Pons (tissue), 1 donor: ENCODE measurements around the gene TMEM170A.
"Not testable (repeated sequence)": the region's sequence is repeated elsewhere in the genome, so short reads cannot be mapped to it uniquely, and the experiment has no call there.

Source experiments
- DNase-seq: peaks from one replicate; pipeline ENCODE4 v3.0.0-alpha.2; 2016; ENCODE audit warnings: low spot score

TMEM170A gene

GRCh38 chr16:75481475-75481874, 17.0 kb upstream of the TMEM170A start:
- DNase-seq, result no peak

- no peak for DNase-seq
Observed at GRCh38 chr16:75479421-75479990, 15.0 kb upstream of the TMEM170A start.

GRCh38 chr16:75478480-75479345, 14.2 kb upstream of the TMEM170A start:
- DNase-seq, result no peak

- no peak for DNase-seq
Observed at GRCh38 chr16:75477680-75478473, 13.4 kb upstream of the TMEM170A start.

GRCh38 chr16:75476817-75477216, 12.3 kb upstream of the TMEM170A start:
- DNase-seq, result no peak

GRCh38 chr16:75475420-75475847, 10.9 kb upstream of the TMEM170A start:
- DNase-seq, result no peak

GRCh38 chr16:75472908-75473877, 8.7 kb upstream of the TMEM170A start:
- DNase-seq, result no peak

GRCh38 chr16:75471723-75472633, 7.5 kb upstream of the TMEM170A start:
- peak; percentile 86 for DNase-seq

- DNase-seq, result no peak
Observed at GRCh38 chr16:75466760-75467159, 2.3 kb upstream of the TMEM170A start.

GRCh38 chr16:75463389-75464121, 934 bp downstream of the TMEM170A start:
- DNase-seq, result peak; percentile 35

GRCh38 chr16:75462806-75463205, 1.7 kb downstream of the TMEM170A start:
- no peak for DNase-seq

- no peak for DNase-seq
Observed at GRCh38 chr16:75461575-75461974, 2.9 kb downstream of the TMEM170A start.

- no peak for DNase-seq
Observed at GRCh38 chr16:75460446-75460845, 4.0 kb downstream of the TMEM170A start.

GRCh38 chr16:75459691-75460090, 4.8 kb downstream of the TMEM170A start:
- no peak for DNase-seq

- no peak for DNase-seq
Observed at GRCh38 chr16:75458439-75458838, 6.0 kb downstream of the TMEM170A start.

- no peak for DNase-seq
Observed at GRCh38 chr16:75458029-75458428, 6.5 kb downstream of the TMEM170A start.

GRCh38 chr16:75457485-75458021, 6.9 kb downstream of the TMEM170A start:
- DNase-seq, result no peak

- no peak for DNase-seq
Observed at GRCh38 chr16:75456971-75457370, 7.5 kb downstream of the TMEM170A start.

GRCh38 chr16:75456486-75456885, 8.0 kb downstream of the TMEM170A start:
- not testable (repeated sequence) for DNase-seq
